Stimulated activated CD8-positive, alpha-beta memory T cell treated with anti-CD3 and anti-CD28 coated beads, Interleukin-7, amount 100 ng/mL, for 24 hours (primary cell): ENCODE data around the gene TTLL8.
"Not testable (repeated sequence)": the region's sequence is repeated elsewhere in the genome, so short reads cannot be mapped to it uniquely, and the experiment has no call there.

ENCODE experiments used
- DNase-seq: peaks from one replicate; pipeline ENCODE4 v3.0.0-alpha.2; 2020; ENCODE audit warnings: low read depth

The TTLL8 gene

GRCh38 chr22:49983148-49984042 is 74.7 kb downstream of the TTLL8 start:
- no peak for DNase-seq

- not testable (repeated sequence) for DNase-seq
Measured at GRCh38 chr22:49981799-49982198, 76.3 kb downstream of the TTLL8 start.

- no peak for DNase-seq
Measured at GRCh38 chr22:49979587-49980264, 78.4 kb downstream of the TTLL8 start.

GRCh38 chr22:49977578-49977977 is 80.5 kb downstream of the TTLL8 start:
- DNase-seq: no peak

GRCh38 chr22:49976439-49977175 is 81.5 kb downstream of the TTLL8 start:
- no peak for DNase-seq

- no peak for DNase-seq
Measured at GRCh38 chr22:49975543-49976389, 82.3 kb downstream of the TTLL8 start.

GRCh38 chr22:49973018-49973961 is 84.8 kb downstream of the TTLL8 start:
- no peak for DNase-seq

- DNase-seq: no peak
Measured at GRCh38 chr22:49972163-49973017, 85.7 kb downstream of the TTLL8 start.

- DNase-seq: peak; percentile 59
Measured at GRCh38 chr22:49971232-49972162, 86.6 kb downstream of the TTLL8 start.

- DNase-seq: peak; percentile 85
Measured at GRCh38 chr22:49970528-49971231, 87.4 kb downstream of the TTLL8 start.

GRCh38 chr22:49969751-49970527 is 88.2 kb downstream of the TTLL8 start:
- no peak for DNase-seq

GRCh38 chr22:49968831-49969661 is 89.1 kb downstream of the TTLL8 start:
- DNase-seq: no peak
